T-helper 22 cell (primary cell): ENCODE measurements around the gene SLC10A2.

Experiments
- DNase-seq: peaks from one replicate; pipeline ENCODE4 v3.0.0-alpha.2; 2020; ENCODE audit warnings: low read depth

SLC10A2 gene

DNA sequence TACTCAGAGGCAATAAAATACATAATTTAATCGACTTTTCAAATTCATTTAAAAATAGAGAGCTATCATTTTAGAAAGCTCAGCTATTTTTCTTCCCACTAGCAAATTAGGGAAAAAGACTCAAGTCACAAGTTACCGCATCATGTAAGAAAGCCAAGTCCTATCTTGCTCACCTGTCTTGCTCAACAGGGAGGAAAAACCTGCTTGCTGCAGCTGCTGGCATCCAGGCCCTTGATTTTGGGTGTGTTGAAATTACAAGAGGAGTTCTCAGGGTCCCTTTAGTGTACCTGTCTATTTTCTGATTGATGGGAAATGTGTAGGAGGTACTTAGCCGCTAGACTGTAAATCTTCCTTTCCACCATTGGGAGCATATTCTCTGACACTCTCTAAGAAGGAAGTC lies 22.2 kb downstream of the SLC10A2 start:
- no peak for DNase-seq

DNA sequence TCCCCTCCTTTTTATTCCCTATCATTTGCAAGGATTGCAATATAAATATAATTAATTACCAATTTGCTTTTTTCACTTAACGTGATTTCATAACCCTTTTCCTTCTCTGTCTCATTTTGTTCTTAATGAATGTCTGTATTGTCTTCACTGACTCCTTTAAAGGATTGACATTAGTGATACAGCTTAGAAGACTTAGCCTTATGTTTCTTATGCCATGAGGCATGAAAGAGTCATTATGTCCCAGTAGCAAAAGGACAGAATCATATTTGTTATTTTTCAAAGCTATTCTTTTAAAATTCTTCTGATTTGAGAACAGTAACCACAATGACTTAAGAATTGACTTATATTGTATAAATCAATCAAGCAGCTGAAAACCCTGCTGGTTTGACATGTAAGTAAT lies 26.2 kb downstream of the SLC10A2 start:
- DNase-seq: no peak

DNA sequence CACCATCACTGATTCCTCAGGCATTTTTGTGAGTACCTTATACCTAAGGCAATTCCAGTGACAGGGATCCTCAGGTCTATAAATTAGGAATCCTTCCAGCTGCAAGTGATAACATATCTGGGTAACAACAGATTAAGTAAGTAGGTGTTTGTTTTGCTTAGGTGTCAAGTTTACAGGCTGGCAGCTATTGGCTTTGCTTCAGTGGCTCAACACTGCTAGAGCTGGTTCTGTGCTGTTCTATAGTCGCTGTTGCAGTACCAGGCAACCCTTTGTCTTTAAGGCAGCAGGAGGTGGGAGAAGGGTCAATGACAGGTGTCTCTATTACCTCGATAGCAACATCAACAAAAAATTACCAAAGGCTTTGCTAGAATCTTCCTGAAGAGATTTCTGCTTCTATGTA lies 27.0 kb downstream of the SLC10A2 start:
- DNase-seq: no peak

DNA sequence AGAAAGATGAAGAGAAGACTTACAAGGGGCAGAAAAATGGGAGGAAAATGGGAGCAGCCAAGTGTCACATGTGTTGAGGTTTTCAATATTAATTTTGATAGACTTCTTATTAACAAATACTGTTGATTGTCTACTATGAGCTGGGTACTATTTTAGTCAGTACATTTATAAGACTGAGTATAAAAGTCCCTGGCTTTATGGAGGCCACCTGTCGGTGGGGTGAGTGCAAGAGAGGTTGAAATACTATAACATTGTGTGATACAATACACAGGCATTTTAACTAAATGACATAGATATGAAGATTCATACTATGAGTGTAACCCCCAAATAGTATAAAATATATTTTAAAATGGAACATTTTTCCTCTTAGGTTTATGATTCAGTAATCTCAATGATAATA lies 29.9 kb downstream of the SLC10A2 start:
- no peak for DNase-seq

DNA sequence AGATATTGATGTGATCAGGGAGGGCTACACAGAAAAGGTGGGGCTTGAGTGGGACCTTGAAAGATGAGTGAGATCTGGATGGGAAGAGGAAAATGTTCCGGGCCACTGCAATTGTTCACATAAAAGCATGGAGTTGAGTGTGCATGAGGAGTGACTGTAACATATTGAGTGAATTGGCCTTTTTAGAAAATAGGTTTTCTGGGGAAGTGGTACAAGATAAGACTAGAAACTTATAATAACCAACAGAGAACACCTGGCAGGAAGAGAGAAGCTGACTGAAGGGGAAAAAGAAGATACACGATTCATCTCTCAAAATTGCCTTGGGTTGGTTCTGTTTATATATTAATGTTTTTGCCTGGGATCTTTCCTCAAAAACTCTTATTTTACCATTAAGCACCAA lies 32.2 kb downstream of the SLC10A2 start:
- DNase-seq: no peak

DNA sequence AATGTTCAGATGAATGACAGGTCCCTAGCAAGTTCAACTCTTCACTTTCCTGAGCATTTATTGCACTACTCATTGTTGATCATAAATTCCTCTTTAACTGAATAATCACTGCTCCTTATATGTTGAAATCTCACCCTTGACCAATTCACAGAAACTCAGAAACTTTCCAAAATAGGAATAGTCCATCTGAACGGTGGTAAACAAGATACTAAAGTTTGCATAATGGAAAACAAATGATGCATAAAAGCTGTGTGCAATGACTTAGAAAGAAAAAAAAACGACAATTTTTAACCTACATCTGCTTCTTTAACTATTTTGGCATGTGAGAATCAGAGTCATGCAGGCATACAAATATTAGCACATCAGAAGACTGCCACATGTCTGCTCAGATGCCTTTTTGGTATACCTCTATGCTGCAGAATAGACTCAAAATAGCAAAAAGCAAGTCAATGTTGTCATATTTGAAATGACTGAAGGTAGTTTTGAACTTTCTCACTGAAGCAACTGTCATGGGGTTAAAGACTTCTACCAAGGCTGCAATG lies 34.8 kb downstream of the SLC10A2 start:
- no peak for DNase-seq

DNA sequence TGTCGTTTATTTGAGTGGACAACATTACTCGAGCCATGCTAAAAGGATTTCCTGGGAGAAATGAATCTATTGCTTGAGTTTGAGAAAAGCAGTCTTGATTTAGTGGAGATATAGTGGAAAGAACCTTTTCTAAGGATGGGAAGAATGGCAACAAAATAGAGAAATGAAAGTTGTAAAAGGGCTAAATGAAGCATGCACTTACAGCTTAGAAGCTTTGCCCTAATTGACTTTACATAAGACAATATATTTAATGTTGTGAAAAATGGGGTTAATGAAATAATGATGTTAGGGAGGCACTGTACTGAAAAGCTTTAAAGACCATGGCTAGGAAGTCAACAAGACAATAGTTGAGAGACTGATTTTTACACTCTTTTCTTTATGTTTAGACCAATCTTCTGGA lies 35.4 kb downstream of the SLC10A2 start:
- DNase-seq: no peak

DNA sequence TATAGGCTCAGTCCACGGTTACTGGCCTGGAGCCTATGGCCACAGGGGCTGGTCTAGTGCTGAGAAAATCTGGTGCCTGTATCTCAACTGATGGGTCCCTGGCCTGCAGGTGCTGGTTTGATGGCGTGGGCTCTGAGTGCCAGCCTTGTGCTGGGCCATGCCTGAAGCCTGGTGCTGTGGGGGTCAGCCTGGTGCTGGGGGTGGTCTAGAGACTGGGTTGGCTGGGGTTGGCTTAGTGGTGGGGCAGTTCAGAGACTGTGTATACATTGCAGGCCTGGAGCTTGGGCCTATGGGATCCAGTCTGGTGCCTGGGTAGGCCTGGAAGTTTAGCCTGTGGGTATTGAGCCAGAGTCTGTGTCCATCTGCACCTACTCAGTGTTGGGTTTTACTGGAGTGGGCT lies 36.4 kb downstream of the SLC10A2 start:
- no peak for DNase-seq

DNA sequence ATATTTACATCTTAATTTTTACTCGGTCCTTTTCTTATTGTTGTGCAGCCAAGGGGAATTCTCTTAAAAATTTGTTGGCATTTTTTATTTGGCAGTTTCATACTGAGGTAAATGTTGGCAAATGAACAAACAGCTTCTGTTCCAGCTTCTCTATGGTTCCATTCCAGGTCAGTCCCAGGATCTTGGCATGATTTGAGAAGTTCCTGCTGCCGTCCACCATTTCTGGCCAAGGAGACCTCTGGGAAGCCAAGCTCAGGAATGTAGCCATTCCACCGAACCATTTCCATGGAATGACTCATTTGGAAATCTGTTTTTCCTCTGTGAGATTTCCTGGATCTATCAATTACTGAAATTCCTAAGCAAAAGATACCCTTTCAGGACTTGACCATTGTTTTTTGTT lies 43.9 kb downstream of the SLC10A2 start:
- DNase-seq: no peak

DNA sequence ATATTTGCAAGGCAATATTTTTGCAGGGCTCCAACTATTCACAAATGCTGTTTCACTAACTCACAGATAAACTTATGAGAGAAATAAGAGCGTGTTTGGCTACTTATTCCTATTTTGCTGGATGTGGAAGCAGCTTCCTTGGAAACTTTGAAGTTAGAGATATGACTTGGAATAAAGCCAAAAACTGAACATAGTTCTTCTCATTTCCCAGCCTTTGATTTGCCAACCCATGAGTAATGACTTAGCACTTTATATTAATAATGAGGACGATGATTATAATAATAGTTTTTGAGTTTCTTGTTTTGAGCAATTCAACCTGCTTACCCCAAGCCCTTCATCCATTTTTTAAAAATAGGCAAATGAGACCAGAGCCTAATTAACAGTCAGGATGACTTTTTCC lies 47.7 kb downstream of the SLC10A2 start:
- no peak for DNase-seq

DNA sequence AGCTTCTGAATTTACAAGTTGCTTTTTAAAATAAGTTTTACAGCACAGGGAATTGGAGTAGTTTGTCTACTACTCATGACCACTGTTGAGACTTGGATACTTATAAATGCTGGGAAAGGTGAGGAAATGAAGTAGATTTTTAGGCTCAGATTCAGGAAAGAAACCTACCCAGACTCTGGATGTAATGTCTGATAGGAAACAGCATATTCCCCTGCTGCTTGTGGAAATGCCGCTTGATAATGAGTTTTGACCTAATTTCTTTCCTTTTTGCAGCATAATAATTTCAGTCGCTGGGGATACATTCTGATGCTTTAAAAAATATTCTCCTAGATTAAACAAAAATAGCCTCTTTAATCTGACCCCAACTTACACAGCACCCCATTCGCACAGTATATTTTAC lies 53.6 kb downstream of the SLC10A2 start:
- DNase-seq: no peak

DNA sequence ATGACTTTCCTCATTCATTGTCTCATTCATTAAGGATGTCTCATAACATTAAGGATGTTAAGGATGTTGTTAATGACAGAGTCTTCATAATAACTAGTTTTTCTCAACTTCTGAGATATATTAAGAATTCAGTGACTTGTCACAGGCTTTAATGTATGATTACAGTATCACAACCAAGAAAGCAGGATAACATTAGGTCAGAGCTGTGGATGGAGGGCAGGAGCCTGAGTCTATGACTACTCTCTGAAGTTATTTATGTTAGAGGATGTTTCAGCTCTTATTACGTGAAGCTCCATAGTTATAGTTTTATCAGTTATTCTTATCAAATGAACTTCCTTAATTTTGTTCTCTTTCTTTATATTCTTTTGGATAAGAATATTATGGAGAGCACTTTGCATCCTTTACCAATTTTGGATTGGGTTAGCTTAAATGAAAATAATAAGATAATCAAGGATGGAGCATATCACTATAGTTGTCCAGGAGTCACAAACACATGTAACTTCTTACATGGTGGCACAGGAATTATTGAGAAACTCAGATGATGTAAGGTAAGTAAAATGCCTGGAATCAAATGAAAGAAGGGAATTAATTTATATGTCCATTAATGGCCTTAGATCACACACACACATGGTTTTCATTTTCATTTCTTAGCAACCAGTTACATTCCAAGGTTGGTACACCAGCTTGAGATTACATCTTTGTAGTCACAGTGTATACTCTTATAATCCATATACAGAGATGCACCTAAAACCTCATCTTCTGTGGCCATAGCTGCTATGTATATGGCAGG lies 57.0 kb downstream of the SLC10A2 start:
- no peak for DNase-seq

DNA sequence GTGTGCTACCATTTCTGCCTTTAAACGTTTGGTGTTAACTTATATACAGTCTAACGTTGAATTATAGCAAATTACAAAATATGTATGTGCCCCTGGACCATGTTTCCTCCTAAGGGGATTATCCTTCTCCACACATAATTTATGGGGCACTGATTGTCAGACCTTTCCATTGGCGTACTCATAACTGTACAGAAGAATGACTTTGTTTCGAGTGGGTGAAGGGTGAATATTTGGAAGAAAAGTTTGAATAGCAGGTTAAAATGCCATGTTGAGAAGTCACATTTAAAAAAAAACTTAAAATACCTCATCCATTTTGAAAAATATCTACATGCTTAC lies 58.8 kb downstream of the SLC10A2 start:
- no peak for DNase-seq

DNA sequence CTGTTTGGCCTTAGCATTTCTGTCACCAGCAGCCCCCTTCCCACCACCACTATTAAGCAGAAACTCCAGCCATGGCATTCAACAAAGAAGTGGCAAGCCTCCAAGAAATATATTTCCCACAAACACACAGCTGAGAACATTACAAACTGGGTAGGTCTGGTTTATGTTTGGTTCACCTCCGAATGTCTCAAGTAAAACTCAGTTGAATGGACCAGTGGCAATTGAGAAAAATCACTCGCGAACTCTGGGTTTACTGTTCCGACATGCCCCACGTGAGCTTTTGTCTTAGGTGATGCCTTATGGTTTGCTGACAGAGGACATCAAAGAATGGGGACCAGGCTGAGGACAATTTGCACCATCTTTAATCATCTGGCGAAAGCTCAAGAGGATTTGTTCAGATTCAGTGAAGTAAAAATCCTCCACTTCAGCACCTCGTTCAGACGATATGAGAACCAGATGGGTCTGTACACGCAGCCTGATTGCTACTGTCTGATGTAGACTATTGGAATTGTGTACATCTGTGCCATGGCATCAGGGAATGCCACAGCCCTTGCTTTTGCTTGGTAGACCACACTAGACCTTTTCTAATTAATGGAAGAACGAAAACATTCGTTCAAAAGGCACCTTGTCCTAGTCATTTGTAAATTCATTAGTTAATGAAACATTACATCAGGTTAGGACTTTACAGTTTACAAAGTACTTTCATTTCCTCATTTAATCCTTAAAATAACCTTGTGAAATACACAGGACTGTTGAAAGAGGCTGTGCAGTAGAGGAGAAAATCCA lies 59.4 kb downstream of the SLC10A2 start:
- DNase-seq: no peak

DNA sequence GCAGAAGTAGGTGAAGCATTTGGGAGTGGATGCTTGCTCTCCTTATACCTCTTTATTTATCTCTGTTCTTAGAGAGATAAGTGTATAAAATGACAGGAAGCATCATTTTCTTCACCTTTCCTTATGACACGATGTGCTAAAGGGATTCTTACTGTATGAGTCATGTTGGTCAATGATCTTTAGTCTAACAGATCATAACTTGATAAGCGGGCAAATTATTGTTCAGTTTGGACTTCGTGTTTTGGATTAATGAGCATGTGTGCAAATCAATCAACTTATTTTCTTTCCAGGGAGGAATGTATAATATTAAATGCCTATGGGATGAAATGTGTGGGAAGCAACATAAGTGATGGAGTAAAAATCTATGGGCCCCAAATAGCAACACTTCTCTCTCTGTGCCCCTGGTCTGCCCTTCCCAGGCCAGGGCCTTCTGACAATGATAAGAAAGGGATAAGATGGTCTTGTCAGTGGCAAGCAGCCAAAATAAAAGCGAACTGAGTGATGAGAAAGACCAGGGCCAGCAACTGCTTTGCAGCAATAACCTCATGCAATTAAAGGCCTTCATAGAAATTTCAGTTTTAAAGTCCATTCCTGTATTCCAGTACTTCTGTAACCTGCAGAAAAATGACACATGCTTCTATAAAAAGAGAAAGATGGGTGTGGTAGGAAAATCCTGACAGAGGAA lies 61.4 kb downstream of the SLC10A2 start:
- no peak for DNase-seq

DNA sequence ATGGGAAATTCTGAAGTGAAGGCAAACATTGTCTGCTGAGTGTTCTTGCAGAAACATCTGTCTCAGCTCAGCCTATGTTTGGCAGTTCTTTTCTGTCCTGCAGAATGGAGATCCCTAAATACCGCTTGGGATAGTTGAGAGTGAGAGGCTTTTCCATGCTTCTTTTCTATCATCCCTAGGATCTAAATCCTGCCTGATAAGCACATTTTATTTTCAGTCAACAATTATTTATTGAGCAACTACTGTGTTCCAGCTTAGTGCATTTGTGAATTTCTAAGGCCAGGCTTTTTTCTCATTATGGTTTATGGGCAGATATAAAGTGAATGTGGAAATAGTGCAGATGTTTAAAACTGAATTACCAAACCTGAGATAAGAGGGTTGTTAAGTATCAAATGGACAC lies 62.6 kb downstream of the SLC10A2 start:
- DNase-seq: no peak

DNA sequence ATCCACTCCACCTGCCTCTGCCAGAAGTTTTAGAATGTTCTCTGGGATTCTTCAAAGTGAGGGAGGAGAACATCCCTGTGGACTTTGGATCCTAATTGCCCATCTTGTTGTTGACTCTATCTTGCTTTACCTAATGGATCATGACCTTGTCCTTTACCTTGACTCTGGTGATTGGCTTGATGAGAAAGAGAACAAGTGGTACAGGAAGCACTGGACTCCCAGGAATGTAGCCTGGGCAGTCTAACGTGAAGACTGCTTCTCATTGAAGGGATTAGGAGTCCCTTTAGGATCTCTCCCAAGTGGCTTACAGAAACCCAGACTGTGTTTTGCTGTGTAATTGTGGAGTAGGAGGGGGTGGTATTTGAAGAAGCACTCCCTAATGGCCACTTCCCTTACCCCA lies 63.9 kb downstream of the SLC10A2 start:
- DNase-seq: no peak

DNA sequence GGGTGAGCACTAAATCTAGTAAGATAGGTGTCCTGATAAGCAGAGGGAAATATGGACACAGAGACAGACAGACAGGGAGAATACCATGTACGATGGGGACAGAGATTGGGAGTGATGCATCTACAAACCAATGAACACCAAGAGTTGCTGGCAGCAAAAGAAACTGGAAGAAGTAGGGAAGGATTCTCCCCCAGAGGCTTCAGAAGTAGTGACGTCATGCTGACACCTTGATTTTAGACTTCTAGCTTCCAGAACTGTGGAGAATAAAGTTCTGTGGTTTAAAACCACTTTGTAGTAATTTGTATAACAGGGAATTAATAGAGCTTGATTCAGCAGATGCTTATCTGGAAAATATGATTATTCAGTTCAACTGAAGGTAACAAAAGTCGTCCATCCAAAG lies 66.1 kb downstream of the SLC10A2 start:
- no peak for DNase-seq

DNA sequence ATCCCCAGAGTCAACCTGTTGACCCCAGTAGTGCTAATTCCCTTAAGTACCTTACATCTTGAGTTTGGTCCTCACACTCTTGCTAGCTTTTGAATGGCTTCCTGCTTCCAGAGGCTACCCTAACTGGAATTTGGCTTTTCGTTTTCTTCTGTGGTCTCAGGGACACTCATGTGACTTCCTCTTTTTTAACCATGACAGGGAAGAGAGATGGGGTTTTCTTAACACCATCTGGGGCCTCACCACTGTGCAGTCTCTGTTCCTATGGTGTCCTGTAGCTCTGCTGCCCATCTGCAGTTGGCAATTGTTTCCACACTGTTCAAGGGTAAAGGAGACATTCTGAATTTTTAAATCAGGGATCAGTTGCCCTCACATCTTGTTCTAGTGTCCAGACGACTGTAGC lies 66.7 kb downstream of the SLC10A2 start:
- DNase-seq: no peak
